HepG2 (cell line): ENCODE data around the gene SLC13A3. TPM values are rescaled to one million over a fixed set of nuclear protein-coding genes. Genes with fewer than 3 reads are reported as not detected.

Experiments
- AHR ChIP-seq: IDR thresholded peaks from 2 replicates; pipeline ENCODE4 v1.6.1; 2018; ENCODE audit warnings: missing genetic modification reagents, missing compliant biosample characterization
- ATF2 ChIP-seq: sonication (generic); formaldehyde crosslinking; IDR thresholded peaks from 2 replicates; pipeline ENCODE4 v1.4.0; 2020; ENCODE audit warnings: missing genetic modification reagents
- BCL6 ChIP-seq: IDR thresholded peaks from 2 replicates; pipeline ENCODE4 v1.6.1; 2016; ENCODE audit warnings: missing genetic modification reagents, missing compliant biosample characterization
- CEBPG ChIP-seq: IDR thresholded peaks from 2 replicates; pipeline ENCODE4 v1.6.1; 2016
- DPF2 ChIP-seq: sonication (generic); formaldehyde crosslinking; IDR thresholded peaks from 2 replicates; pipeline ENCODE4 v1.4.0; 2020; ENCODE audit warnings: mild to moderate bottlenecking, low read depth, missing genetic modification reagents, borderline replicate concordance
- ELF3 ChIP-seq: IDR thresholded peaks from 2 replicates; pipeline ENCODE4 v1.6.1; 2016; ENCODE audit warnings: missing genetic modification reagents, missing compliant biosample characterization
- FOXA1 ChIP-seq, 2 experiments: fragments of 450-650 bp in 1 of 2; sonication (generic) in 1 of 2; formaldehyde crosslinking in 1 of 2; IDR thresholded peaks; 2 replicates each; pipeline versions ENCODE4 v1.4.0 to v1.6.1; 2016 to 2020; ENCODE audit warnings: missing genetic modification reagents in 1 of 2
- FOXK1 ChIP-seq: sonication (generic); formaldehyde crosslinking; IDR thresholded peaks from 2 replicates; pipeline ENCODE4 v1.4.0; 2020; ENCODE audit warnings: low read depth, missing genetic modification reagents, borderline replicate concordance
- KDM3A ChIP-seq: IDR thresholded peaks from 2 replicates; pipeline ENCODE4 v1.6.1; 2018; ENCODE audit warnings: low read depth, missing compliant biosample characterization
- KLF6 ChIP-seq: IDR thresholded peaks from 2 replicates; pipeline ENCODE4 v1.8.0; 2016; ENCODE audit warnings: missing biosample characterization, missing genetic modification reagents
- PCBP1 ChIP-seq: fragments of 200-400 bp; formaldehyde crosslinking; IDR thresholded peaks from 2 replicates; pipeline ENCODE4 v1.6.1; 2017; ENCODE audit warnings: mild to moderate bottlenecking, low read depth, low read length, borderline replicate concordance
- POLR2AphosphoS5 ChIP-seq: IDR thresholded peaks from 2 replicates; pipeline ENCODE4 v1.6.1; 2012; ENCODE audit warnings: low read depth, low read length
- TEAD2 ChIP-seq: sonication (generic); formaldehyde crosslinking; IDR thresholded peaks from 2 replicates; pipeline ENCODE4 v1.9.0; 2021; ENCODE audit warnings: missing genetic modification reagents
- ZFP36L2 ChIP-seq: sonication (generic); formaldehyde crosslinking; IDR thresholded peaks from 2 replicates; pipeline ENCODE4 v1.4.0; 2020; ENCODE audit warnings: missing genetic modification reagents
- ZFX ChIP-seq: sonication (generic); formaldehyde crosslinking; IDR thresholded peaks from 2 replicates; pipeline ENCODE4 v1.4.0; 2020; ENCODE audit warnings: mild to moderate bottlenecking, low read depth, missing genetic modification reagents, moderate library complexity
- ZNF121 ChIP-seq: sonication (generic); formaldehyde crosslinking; IDR thresholded peaks from 2 replicates; pipeline ENCODE4 v1.5.0; 2020; ENCODE audit warnings: mild to moderate bottlenecking, missing genetic modification reagents
- ZNF24 ChIP-seq: fragments of 450-650 bp; IDR thresholded peaks from 2 replicates; pipeline ENCODE4 v1.6.1; 2017; ENCODE audit warnings: antibody characterized with exemption, mild to moderate bottlenecking
- ZNF292 ChIP-seq: sonication (generic); formaldehyde crosslinking; IDR thresholded peaks from 2 replicates; pipeline ENCODE4 v1.8.1; 2022; ENCODE audit warnings: mild to moderate bottlenecking, low read depth, missing genetic modification reagents, borderline replicate concordance
- ZSCAN25 ChIP-seq: sonication (generic); formaldehyde crosslinking; IDR thresholded peaks from 2 replicates; pipeline ENCODE4 v1.8.0; 2022; ENCODE audit warnings: mild to moderate bottlenecking, missing genetic modification reagents
- polyA plus RNA-seq, 8 experiments: library from polyadenylated mRNA; depleted of rRNA in 3 of 8; stranded (reverse) in 7 of 8; unstranded in 1 of 8; fragments of >200 nt; fragmentation: Illumina TruSeq in 4 of 8; extraction: Trizol in 4 of 8; gene quantifications; 2 replicates each; pipeline versions ENCODE4 v1.2.1 to v1.2.3, GENCODE V29; 2011 to 2016; ENCODE audit warnings: low read depth in 4 of 8, missing spikeins in 1 of 8, mixed read lengths in 1 of 8; ENCODE audit not compliant: insufficient read depth in 1 of 8
- total RNA-seq, 5 experiments: library from RNA; depleted of rRNA; stranded (reverse); fragments of >200 nt; fragmentation: Illumina TruSeq; extraction: Trizol; gene quantifications; 2 replicates each; pipeline ENCODE4 v1.2.3, GENCODE V29; 2016; ENCODE audit warnings: low read depth in 1 of 5
- TF ChIP-seq, protein P1 (sequence below): sonication (generic); formaldehyde crosslinking; IDR thresholded peaks from 2 replicates; pipeline ENCODE4 v1.4.0; 2020; ENCODE audit warnings: missing genetic modification reagents, borderline replicate concordance
- TF ChIP-seq, protein P2 (sequence below): IDR thresholded peaks from 2 replicates; pipeline ENCODE4 v1.4.0; 2020; ENCODE audit warnings: mild to moderate bottlenecking, missing genetic modification reagents

The SLC13A3 gene
- total and polyA plus RNA-seq, 2 of the 13 experiments (the other 11 are each of a cell fraction or from before 2014, with no cell fraction given), result 66.5 to 76.0 TPM

- TF ChIP-seq, protein P1, sequence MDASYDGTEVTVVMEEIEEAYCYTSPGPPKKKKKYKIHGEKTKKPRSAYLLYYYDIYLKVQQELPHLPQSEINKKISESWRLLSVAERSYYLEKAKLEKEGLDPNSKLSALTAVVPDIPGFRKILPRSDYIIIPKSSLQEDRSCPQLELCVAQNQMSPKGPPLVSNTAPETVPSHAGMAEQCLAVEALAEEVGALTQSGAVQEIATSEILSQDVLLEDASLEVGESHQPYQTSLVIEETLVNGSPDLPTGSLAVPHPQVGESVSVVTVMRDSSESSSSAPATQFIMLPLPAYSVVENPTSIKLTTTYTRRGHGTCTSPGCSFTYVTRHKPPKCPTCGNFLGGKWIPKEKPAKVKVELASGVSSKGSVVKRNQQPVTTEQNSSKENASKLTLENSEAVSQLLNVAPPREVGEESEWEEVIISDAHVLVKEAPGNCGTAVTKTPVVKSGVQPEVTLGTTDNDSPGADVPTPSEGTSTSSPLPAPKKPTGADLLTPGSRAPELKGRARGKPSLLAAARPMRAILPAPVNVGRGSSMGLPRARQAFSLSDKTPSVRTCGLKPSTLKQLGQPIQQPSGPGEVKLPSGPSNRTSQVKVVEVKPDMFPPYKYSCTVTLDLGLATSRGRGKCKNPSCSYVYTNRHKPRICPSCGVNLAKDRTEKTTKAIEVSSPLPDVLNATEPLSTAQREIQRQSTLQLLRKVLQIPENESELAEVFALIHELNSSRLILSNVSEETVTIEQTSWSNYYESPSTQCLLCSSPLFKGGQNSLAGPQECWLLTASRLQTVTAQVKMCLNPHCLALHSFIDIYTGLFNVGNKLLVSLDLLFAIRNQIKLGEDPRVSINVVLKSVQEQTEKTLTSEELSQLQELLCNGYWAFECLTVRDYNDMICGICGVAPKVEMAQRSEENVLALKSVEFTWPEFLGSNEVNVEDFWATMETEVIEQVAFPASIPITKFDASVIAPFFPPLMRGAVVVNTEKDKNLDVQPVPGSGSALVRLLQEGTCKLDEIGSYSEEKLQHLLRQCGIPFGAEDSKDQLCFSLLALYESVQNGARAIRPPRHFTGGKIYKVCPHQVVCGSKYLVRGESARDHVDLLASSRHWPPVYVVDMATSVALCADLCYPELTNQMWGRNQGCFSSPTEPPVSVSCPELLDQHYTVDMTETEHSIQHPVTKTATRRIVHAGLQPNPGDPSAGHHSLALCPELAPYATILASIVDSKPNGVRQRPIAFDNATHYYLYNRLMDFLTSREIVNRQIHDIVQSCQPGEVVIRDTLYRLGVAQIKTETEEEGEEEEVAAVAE (CRISPR knock-in tag), result 0 out of 2 replicates have a peak, but pooled peaks have one; percentile 33
- TF ChIP-seq ELF3 (peak; percentile 53; the same call in 1 of the 2 replicates), ATF2 (CRISPR knock-in tag) (0 out of 2 replicates have a peak, but pooled peaks have one; percentile 28), CEBPG (CRISPR knock-in tag) (0 out of 2 replicates have a peak, but pooled peaks have one; percentile 8), FOXA1 (IDR thresholded peaks at IDR 0.05) (no peak), FOXA1 (CRISPR knock-in tag; IDR thresholded peaks at IDR 0.05) (peak; percentile 59), AHR (CRISPR knock-in tag) (0 out of 2 replicates have a peak, but pooled peaks have one; percentile 56), ZFX (CRISPR knock-in tag) (peak; percentile 67; the same call in 1 of the 2 replicates), ZNF24 (no peak), TEAD2 (CRISPR knock-in tag) (no peak), BCL6 (peak; percentile 71), ZFP36L2 (no peak), POLR2AphosphoS5 (no peak), FOXK1 (CRISPR knock-in tag) (peak; percentile 73; the same call in 1 of the 2 replicates), ZSCAN25 (peak; percentile 87; the same call in 1 of the 2 replicates), KLF6 (CRISPR knock-in tag) (peak; percentile 45; the same call in 1 of the 2 replicates), PCBP1 (peak; percentile 95), ZNF292 (CRISPR knock-in tag) (0 out of 2 replicates have a peak, but pooled peaks have one; percentile 56), DPF2 (CRISPR knock-in tag) (no peak), ZNF121 (CRISPR knock-in tag) (0 out of 2 replicates have a peak, but pooled peaks have one; percentile 52), KDM3A (peak; percentile 31; the same call in 1 of the 2 replicates)
- TF ChIP-seq, protein P2, sequence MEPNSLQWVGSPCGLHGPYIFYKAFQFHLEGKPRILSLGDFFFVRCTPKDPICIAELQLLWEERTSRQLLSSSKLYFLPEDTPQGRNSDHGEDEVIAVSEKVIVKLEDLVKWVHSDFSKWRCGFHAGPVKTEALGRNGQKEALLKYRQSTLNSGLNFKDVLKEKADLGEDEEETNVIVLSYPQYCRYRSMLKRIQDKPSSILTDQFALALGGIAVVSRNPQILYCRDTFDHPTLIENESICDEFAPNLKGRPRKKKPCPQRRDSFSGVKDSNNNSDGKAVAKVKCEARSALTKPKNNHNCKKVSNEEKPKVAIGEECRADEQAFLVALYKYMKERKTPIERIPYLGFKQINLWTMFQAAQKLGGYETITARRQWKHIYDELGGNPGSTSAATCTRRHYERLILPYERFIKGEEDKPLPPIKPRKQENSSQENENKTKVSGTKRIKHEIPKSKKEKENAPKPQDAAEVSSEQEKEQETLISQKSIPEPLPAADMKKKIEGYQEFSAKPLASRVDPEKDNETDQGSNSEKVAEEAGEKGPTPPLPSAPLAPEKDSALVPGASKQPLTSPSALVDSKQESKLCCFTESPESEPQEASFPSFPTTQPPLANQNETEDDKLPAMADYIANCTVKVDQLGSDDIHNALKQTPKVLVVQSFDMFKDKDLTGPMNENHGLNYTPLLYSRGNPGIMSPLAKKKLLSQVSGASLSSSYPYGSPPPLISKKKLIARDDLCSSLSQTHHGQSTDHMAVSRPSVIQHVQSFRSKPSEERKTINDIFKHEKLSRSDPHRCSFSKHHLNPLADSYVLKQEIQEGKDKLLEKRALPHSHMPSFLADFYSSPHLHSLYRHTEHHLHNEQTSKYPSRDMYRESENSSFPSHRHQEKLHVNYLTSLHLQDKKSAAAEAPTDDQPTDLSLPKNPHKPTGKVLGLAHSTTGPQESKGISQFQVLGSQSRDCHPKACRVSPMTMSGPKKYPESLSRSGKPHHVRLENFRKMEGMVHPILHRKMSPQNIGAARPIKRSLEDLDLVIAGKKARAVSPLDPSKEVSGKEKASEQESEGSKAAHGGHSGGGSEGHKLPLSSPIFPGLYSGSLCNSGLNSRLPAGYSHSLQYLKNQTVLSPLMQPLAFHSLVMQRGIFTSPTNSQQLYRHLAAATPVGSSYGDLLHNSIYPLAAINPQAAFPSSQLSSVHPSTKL (CRISPR knock-in tag), result peak; percentile 52; the same call in 1 of the 2 replicates
Measured at GRCh38 chr20:46520976-46521579, 130.2 kb downstream of the SLC13A3 start (continued).
